B cell (primary cell): ENCODE measurements around the gene MSX1. TPM values are rescaled to one million over a fixed set of nuclear protein-coding genes. Genes with fewer than 3 reads are reported as not detected.

Source experiments
- ATAC-seq: fragments of 200-7000 bp; cut with Tn5 transposase; one replicate; pipeline ENCODE4 v1.10.0; 2021; ENCODE audit warnings: low read depth, mild to moderate bottlenecking, moderate number of reproducible peaks, moderate library complexity
- CTCF ChIA-PET: fragments of 350-600 bp; sonication (Branson Sonifier 250); formaldehyde crosslinking; loops from one replicate; lab custom pipeline; 2021; ENCODE audit warnings: antibody characterized with exemption, inconsistent platforms; lab: Charles Lee
- POLR2A ChIA-PET: fragments of 350-600 bp; sonication (Branson Sonifier 250); formaldehyde crosslinking; loops from one replicate; lab custom pipeline; 2021; ENCODE audit warnings: antibody characterized with exemption; lab: Charles Lee
- DNase-seq: peaks from one replicate; pipeline ENCODE4 v3.0.0; 2013
- H2AFZ ChIP-seq: 2 replicates; pipeline ENCODE4 v1.6.1; 2012; ENCODE audit warnings: mild to moderate bottlenecking, low read depth, low read length; ENCODE audit not compliant: insufficient read depth, poor library complexity, severe bottlenecking
- H3K27ac ChIP-seq, 2 donors: 1 replicate in 1 of 2; 2 replicates in 1 of 2; pipeline ENCODE4 v1.5.1; 2012 to 2013; ENCODE audit warnings: low read length in 2 of 2, mild to moderate bottlenecking in 2 of 2, moderate library complexity in 1 of 2
- H3K27me3 ChIP-seq, 4 experiments: fragments of 200-600 bp in 1 of 4; sonication (generic) in 1 of 4; replicated peaks in 1 of 4; 1 replicate in 2 of 4; 2 replicates in 2 of 4; pipeline versions ENCODE4 v1.6.1 to v1.7.0; 2013 to 2016; ENCODE audit warnings: low read length in 3 of 4, mild to moderate bottlenecking in 2 of 4, mixed read lengths in 1 of 4, moderate library complexity in 1 of 4; ENCODE audit not compliant: insufficient read depth in 4 of 4, control insufficient read depth in 3 of 4; ENCODE audit errors: control extremely low read depth in 1 of 4
- H3K36me3 ChIP-seq, 2 experiments: replicated peaks in 1 of 2; 1 replicate in 1 of 2; 2 replicates in 1 of 2; pipeline versions ENCODE4 v1.6.1 to v1.7.1; 2013; ENCODE audit warnings: low read length in 1 of 2; ENCODE audit not compliant: insufficient read depth in 2 of 2, control insufficient read depth in 1 of 2; ENCODE audit errors: control extremely low read depth in 1 of 2, extremely low read depth in 1 of 2
- H3K4me1 ChIP-seq, 2 donors: fragments of 200-600 bp in 1 of 2; sonication (generic) in 1 of 2; 1 replicate in 1 of 2; 2 replicates in 1 of 2; pipeline versions ENCODE4 v1.5.1 to v1.6.1; 2013 to 2017; ENCODE audit warnings: low read length in 2 of 2; ENCODE audit not compliant: control insufficient read depth in 2 of 2, insufficient read depth in 2 of 2
- H3K4me2 ChIP-seq: replicated peaks from 2 replicates; pipeline ENCODE3; 2012; ENCODE audit warnings: mild to moderate bottlenecking, low read depth, low read length; ENCODE audit not compliant: poor library complexity, severe bottlenecking
- H3K4me3 ChIP-seq, 5 experiments: fragments of 200-600 bp in 1 of 5; sonication (generic) in 1 of 5; 1 replicate in 3 of 5; 2 replicates in 2 of 5; pipeline versions ENCODE4 v1.5.1 to v1.7.0; 2011 to 2016; ENCODE audit warnings: low read length in 4 of 5, mild to moderate bottlenecking in 4 of 5, low read depth in 2 of 5, control low read depth in 1 of 5, moderate library complexity in 1 of 5; ENCODE audit not compliant: insufficient read depth in 1 of 5; ENCODE audit errors: control extremely low read depth in 1 of 5, extremely low read depth in 1 of 5
- H3K79me2 ChIP-seq: fragments of 200-600 bp; sonication (generic); one replicate; pipeline ENCODE4 v1.6.0; 2016; ENCODE audit warnings: low read length; ENCODE audit not compliant: control insufficient read depth, insufficient read depth
- H3K9ac ChIP-seq: fragments of 200-600 bp; sonication (generic); 2 replicates; pipeline ENCODE4 v1.6.1; 2017; ENCODE audit warnings: mild to moderate bottlenecking, low read length, moderate library complexity
- H3K9me3 ChIP-seq, 3 donors: one replicate each; pipeline versions ENCODE4 v1.6.1 to v1.7.1; 2013; ENCODE audit warnings: low read length in 2 of 3; ENCODE audit not compliant: control insufficient read depth in 2 of 3, insufficient read depth in 1 of 3; ENCODE audit errors: control extremely low read depth in 1 of 3
- H4K20me1 ChIP-seq: 2 replicates; pipeline ENCODE4 v1.6.0; 2012; ENCODE audit warnings: mild to moderate bottlenecking, low read length; ENCODE audit not compliant: insufficient read depth, control insufficient read depth, poor library complexity, severe bottlenecking
- H3K27ac Mint-ChIP-seq: one replicate; pipeline ENCODE4 v1.8.0; 2021; ENCODE audit warnings: mixed read lengths
- H3K27me3 Mint-ChIP-seq: one replicate; pipeline ENCODE4 v1.8.0; 2021; ENCODE audit warnings: mixed read lengths
- H3K4me1 Mint-ChIP-seq: one replicate; pipeline ENCODE4 v1.8.0; 2021; ENCODE audit warnings: mixed read lengths
- H3K4me3 Mint-ChIP-seq: one replicate; pipeline ENCODE4 v1.8.0; 2021; ENCODE audit warnings: mixed read lengths
- H3K9me3 Mint-ChIP-seq: one replicate; pipeline ENCODE4 v1.8.0; 2022; ENCODE audit warnings: mixed read lengths; ENCODE audit not compliant: insufficient read depth
- CTCF ChIP-seq: fragments of 200-600 bp; IDR thresholded peaks from one replicate; pipeline ENCODE4 v1.8.0; 2022; ENCODE audit warnings: antibody characterized with exemption, mild to moderate bottlenecking
- EZH2 ChIP-seq: IDR thresholded peaks from 2 replicates; pipeline ENCODE4 v1.6.1; 2012; ENCODE audit warnings: borderline replicate concordance, low read depth, mild to moderate bottlenecking, moderate library complexity, low read length; ENCODE audit not compliant: insufficient read depth, poor library complexity, severe bottlenecking
- WGBS: methylation state at CpG from one replicate; pipeline ENCODE4 v1.1.5; 2013; ENCODE audit warnings: missing lambda C conversion rate; ENCODE audit not compliant: insufficient coverage; 5-methylcytosine and 5-hydroxymethylcytosine counted together
- intact Hi-C: fragments of 100-400 bp; cut with micrococcal nuclease; formaldehyde crosslinking; loops from one replicate; pipeline ENCODE4 v1.10.0; 2022
- polyA plus RNA-seq: library from polyadenylated mRNA; depleted of rRNA; stranded (reverse); fragments of >200 nt; gene quantifications from 2 replicates; pipeline ENCODE4 v1.2.3, GENCODE V29; 2012
- total RNA-seq, 2 donors: library from RNA; stranded (reverse); fragments of 120-200 nt in 1 of 2; gene quantifications; 1 replicate in 1 of 2; 2 replicates in 1 of 2; pipeline versions ENCODE4 v1.2.3 to v1.2.4, GENCODE V29; 2013 to 2022

Gene MSX1
- total and polyA plus RNA-seq, 2 donors (not counting 1 experiment from before 2014, with no cell fraction given), result 0.09 TPM; not detected in 1

DNA sequence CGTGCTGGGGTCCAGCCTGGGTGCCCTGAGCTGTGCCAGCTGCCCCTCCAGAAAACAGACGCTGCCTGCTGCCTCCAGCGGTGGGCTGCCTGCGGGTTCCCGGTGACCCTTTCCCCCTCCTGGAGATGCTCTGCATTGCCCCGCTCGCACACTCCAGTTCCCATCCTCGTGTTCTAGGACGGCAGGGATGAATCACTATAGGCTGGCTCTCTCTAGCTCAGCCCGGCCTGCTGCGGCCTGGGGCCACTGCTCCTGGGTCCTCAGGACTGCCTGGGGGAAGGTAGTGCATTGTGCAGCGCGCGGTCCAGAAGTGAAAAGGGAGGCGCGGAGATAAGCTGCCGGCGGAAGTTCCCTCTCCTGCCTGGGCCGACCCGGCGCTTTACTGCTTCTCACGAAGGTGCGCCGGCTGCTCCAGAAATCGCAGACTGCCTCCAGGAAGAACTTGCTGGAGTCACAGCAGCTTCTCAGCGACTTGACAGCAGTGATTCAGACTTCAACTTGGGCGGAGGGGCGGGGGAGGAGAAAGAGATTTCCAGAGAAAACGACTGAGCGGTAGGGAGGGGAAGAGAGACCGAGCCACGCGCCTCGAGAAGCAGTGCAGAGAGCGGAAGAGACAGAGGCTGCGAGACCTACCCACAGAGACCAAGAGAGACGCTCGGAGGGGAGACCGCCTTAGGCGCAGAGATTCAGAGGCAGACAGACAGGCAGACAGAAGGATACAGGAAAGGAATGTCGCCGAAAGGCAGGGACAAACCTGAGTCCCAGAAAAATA is 6.7 kb upstream of the MSX1 start:
- intact Hi-C loops, result loop anchor here (2.0 kb wide), 2 partner anchors 20 to 362 kb away; no protein-coding TSS in a partner anchor
- H3K36me3 ChIP-seq, result no peaks in the 10 kb centered on the region
- Mint-ChIP-seq H3K27me3 (peaks cover 53% of the 10 kb centered on the region), H3K9me3 (peaks cover 2% of the 10 kb centered on the region), H3K27ac (peak overlapping the region; percentile 27), H3K4me1 (peaks cover 28% of the 10 kb centered on the region), H3K4me3 (peak overlapping the region; percentile 88)
- peak overlapping the region in 4 of 5 experiments; percentile 43 to 59 (median 52) for H3K4me3 ChIP-seq
- peak; percentile 69 for DNase-seq
- peaks cover 34 to 44% of the 10 kb centered on the region in 2 donors for H3K4me1 ChIP-seq
- peaks cover 0 to 87% (median 52%) of the 10 kb centered on the region in 4 experiments for H3K27me3 ChIP-seq
- CTCF ChIA-PET, result interaction anchor here (3.0 kb wide), 1 partner anchor 11 kb away, joined by 9 read pairs; no protein-coding TSS in a partner anchor
- H3K9ac ChIP-seq, result peak overlapping the region; percentile 52
- no peaks in the 10 kb centered on the region for H4K20me1 ChIP-seq
- 3% methylated on average over 42 of the region's 42 CpGs for WGBS
- peaks cover 1 to 59% (median 20%) of the 10 kb centered on the region in 3 donors for H3K9me3 ChIP-seq
- peak overlapping the region; percentile 93 for H3K4me2 ChIP-seq
- POLR2A ChIA-PET, result no interaction called here
- H3K79me2 ChIP-seq, result no peaks in the 10 kb centered on the region
- peak overlapping the region; percentile 88 for H2AFZ ChIP-seq
- peak; percentile 65 for ATAC-seq
- no peak overlapping the region for H3K27ac ChIP-seq
- no peak for TF ChIP-seq EZH2
- no peak for TF ChIP-seq CTCF

DNA sequence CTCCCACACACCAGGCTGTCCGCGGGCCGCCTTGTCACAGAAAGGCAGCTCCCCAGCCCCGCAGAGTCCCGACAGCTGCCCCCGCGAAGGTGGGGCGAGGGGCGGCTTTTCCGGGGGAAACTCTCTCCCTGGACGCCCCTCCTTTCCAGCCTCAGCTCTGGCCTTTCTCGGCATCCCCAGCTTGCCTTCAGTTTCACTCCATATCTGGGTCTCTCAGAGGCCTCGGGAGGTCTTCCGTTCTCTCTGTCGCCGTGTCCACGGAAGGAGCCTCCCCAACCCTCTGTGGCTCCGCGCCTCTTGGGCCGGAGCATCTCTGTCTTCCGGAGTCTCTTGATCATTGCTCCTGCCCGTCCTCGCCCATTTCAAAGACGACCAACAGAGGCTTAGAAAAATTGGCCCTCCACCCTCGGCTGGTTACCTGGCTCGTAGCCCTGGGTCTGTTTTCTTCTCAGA is 6.1 kb upstream of the MSX1 start:
- Mint-ChIP-seq H3K27ac (peak overlapping the region; percentile 63), H3K4me3 (peak overlapping the region; percentile 88), H3K9me3 (peaks cover 2% of the 10 kb centered on the region), H3K4me1 (peaks cover 28% of the 10 kb centered on the region), H3K27me3 (peaks cover 53% of the 10 kb centered on the region)
- WGBS, result 4% methylated on average over 24 of the region's 26 CpGs
- ChIA-PET CTCF (interaction anchor here (3.0 kb wide), 1 partner anchor 11 kb away, joined by 9 read pairs; no protein-coding TSS in a partner anchor), POLR2A (no interaction called here)
- Histone ChIP-seq H3K79me2 (no peaks in the 10 kb centered on the region), H4K20me1 (no peaks in the 10 kb centered on the region), H3K4me1 (peaks cover 36 to 45% of the 10 kb centered on the region in 2 donors), H3K9me3 (peaks cover 1 to 65% (median 26%) of the 10 kb centered on the region in 3 donors), H2AFZ (peak overlapping the region; percentile 88), H3K27ac (no peak overlapping the region), H3K4me3 (peak overlapping the region in 4 of 5 experiments; percentile 43 to 59 (median 52)), H3K27me3 (peaks cover 0 to 93% (median 55%) of the 10 kb centered on the region in 4 experiments), H3K4me2 (peak overlapping the region; percentile 93), H3K9ac (peak overlapping the region; percentile 52), H3K36me3 (no peaks in the 10 kb centered on the region)
- DNase-seq (no peak), ATAC-seq (no peak)
- TF ChIP-seq CTCF (no peak), EZH2 (no peak)
- intact Hi-C loops, result loop anchor here (2.0 kb wide), 2 partner anchors 19 to 363 kb away; no protein-coding TSS in a partner anchor
